Stimulated activated CD4-positive, alpha-beta T cell treated with anti-CD3 and anti-CD28 coated beads, Interleukin-1b, Interleukin-23, amount 100 ng/mL, for 1 hour (primary cell): ENCODE data around the gene IL20RB.

Experiments used
- DNase-seq, 2 donors: peaks; one replicate each; pipeline ENCODE4 v3.0.0-alpha.2; 2020; ENCODE audit warnings: low read depth in 2 of 2

IL20RB gene

DNA sequence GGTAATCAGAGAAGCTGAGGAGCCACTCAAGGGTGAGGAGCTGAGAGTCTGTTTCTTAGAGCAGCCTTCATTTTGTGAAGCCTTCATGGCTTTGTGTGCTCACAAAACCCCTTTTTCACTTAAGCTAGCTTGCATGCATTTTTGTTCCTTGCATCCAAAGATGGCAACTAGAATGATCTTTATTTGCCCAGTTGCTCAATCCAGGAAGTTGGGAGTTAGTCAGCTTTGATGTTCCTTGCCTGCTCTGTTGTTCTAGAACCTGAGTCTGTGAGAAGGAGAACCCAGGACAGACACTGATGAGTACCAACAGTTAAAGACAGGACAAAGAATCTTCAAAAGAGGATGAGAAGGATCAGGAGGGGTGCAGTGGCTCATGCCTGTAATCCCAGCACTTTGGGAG, 81.8 kb downstream of the IL20RB start:
- no peak for DNase-seq

DNA sequence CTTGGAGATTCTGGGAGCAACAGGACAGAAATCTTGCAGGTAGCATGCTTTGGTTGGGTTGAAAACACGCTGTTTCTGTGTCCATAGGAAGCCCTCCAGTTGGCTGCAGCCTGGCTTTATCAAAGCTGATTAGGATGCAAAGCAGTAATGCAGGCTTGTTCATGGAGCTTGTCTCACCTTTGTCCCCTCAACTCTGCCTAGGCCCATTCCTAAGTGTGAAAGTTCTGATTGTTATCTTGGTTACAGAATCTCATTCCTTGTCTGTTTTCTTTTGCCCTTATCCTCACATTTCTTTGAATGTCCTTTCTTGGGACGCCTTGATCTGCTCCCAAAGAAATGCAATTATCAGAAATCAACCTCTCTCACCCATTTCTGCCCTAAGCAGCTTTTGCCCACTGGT, 83.5 kb downstream of the IL20RB start:
- no peak for DNase-seq

DNA sequence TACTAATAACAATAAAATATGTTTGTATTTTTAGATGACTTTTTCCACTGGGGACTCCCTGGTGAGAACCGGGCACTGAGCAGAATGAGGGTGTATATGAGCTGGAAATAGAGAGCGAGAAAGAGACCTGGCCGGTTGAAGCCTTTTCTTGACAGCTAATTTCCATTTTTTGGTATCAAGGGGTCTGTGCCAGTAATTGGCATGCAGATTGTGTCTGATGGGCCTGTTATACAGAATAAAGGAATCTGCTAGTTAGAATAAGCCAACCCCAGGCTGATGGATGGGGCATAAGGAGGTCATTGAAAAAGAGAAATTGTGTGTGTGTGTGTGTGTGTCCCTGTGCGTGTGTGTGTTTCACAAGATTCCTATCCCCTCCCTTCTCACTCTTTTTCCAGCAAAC, 83.9 kb downstream of the IL20RB start:
- DNase-seq, result no peak

DNA sequence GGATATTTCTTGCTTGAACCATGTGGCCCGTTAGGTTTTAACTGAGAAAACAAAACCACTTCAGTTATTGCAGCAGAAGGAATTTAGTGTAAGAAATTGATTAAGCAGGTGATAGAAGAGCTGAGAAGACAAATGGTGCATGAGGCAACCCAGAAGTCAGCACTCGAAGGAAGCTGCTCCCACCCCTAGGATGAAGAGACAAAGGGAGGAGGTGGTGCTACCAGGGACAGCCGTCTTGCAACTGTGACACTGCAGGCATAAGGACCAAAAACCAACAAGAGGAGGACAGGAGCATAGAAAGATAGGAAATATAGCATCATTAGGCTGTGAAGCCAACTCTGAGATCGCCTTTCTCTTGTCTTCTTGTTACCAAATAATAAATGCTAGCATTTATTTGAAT, 89.0 kb downstream of the IL20RB start:
- no peak for DNase-seq

DNA sequence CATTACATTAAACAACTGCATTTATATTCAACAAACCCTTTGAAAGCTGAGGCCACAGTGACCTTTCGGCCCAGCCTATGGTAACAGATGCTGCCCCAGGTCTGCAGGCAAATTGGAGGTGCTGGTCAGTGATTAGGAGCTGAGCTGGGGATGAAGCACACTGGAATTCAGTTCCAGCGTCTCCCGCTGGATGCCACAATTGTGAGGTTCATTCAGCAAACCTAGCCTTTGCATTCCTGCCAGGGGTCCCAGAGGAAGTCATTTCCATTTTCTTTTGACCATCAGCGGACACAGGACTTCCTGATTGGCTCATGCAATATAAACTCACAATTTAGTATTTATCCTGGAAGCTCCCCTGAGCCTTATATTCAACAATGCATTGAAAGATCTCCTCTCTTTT, 89.5 kb downstream of the IL20RB start:
- no peak for DNase-seq

GRCh38 chr3:137050281-137050680, 92.5 kb downstream of the IL20RB start:
- no peak for DNase-seq

DNA sequence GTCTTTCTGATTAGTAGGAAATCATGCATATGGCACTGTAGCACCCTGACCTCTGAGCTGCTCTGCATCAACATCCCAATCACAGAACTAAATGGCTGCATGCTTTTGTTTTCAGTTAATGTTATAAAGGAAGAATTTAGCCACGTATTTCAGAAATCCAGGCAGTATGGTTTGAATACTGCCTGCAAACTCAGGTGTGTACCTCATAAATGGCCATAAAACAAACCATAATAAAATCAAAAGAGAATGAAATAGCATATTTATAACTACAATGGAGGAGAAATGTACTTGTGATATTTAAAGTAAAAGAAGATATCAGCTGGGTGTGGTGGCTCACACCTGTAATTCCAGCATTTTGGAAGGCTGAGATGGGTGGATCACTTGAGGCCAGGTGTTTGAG, 94.5 kb downstream of the IL20RB start:
- DNase-seq, result no peak
